Muscle layer of colon (tissue), 2 donors: ENCODE measurements around the gene MAPK4.

Source experiments
- H3K27ac ChIP-seq: one replicate; pipeline ENCODE4 v1.7.0; 2013; ENCODE audit warnings: low read depth, mild to moderate bottlenecking, low read length, moderate library complexity
- H3K27me3 ChIP-seq, 2 donors: one replicate each; pipeline ENCODE4 v1.7.0; 2013; ENCODE audit warnings: low read length in 2 of 2, mild to moderate bottlenecking in 2 of 2; ENCODE audit not compliant: insufficient read depth in 2 of 2, control insufficient read depth in 1 of 2
- H3K36me3 ChIP-seq: one replicate; pipeline ENCODE4 v1.7.0; 2013; ENCODE audit warnings: mild to moderate bottlenecking, low read length; ENCODE audit not compliant: insufficient read depth
- H3K4me1 ChIP-seq: one replicate; pipeline ENCODE4 v1.7.0; 2013; ENCODE audit warnings: mild to moderate bottlenecking, low read length; ENCODE audit not compliant: insufficient read depth
- H3K4me3 ChIP-seq, 2 donors: one replicate each; pipeline ENCODE4 v1.7.0; 2013; ENCODE audit warnings: low read length in 2 of 2, low read depth in 1 of 2, mild to moderate bottlenecking in 1 of 2, moderate library complexity in 1 of 2
- H3K9ac ChIP-seq: one replicate; pipeline ENCODE4 v1.7.0; 2013; ENCODE audit warnings: low read length
- H3K9me3 ChIP-seq: one replicate; pipeline ENCODE4 v1.7.0; 2013; ENCODE audit warnings: mild to moderate bottlenecking, low read length
- donor health status: abdominal sarcoma.
- donor health status: Adenocarcinoma of cecum.

MAPK4 gene

GRCh38 chr18:50729376-50729775 lies 169.5 kb downstream of the MAPK4 start:
- H3K9ac ChIP-seq = no peak overlapping the region

GRCh38 chr18:50729986-50730385 lies 170.1 kb downstream of the MAPK4 start:
- no peaks in the 10 kb centered on the region for H3K27me3 ChIP-seq
- peaks cover 5% of the 10 kb centered on the region for H3K36me3 ChIP-seq
- H3K27ac ChIP-seq = no peak overlapping the region
- H3K4me3 ChIP-seq = no peak overlapping the region
- H3K9me3 ChIP-seq = no peaks in the 10 kb centered on the region
- no peak overlapping the region for H3K9ac ChIP-seq
- H3K4me1 ChIP-seq = no peaks in the 10 kb centered on the region

More at GRCh38 chr18:50729376-50729775, 169.5 kb downstream of the MAPK4 start:
- H3K36me3 ChIP-seq = peaks cover 5% of the 10 kb centered on the region
- no peaks in the 10 kb centered on the region for H3K4me1 ChIP-seq
- H3K9me3 ChIP-seq = no peaks in the 10 kb centered on the region
- no peak overlapping the region for H3K4me3 ChIP-seq
- no peak overlapping the region for H3K27ac ChIP-seq
- H3K27me3 ChIP-seq = no peaks in the 10 kb centered on the region

GRCh38 chr18:50734342-50734741 lies 174.5 kb downstream of the MAPK4 start:
- H3K36me3 ChIP-seq = no peaks in the 10 kb centered on the region
- H3K9ac ChIP-seq = no peak overlapping the region
- H3K4me3 ChIP-seq = no peak overlapping the region
- no peaks in the 10 kb centered on the region for H3K4me1 ChIP-seq
- no peaks in the 10 kb centered on the region for H3K27me3 ChIP-seq
- no peaks in the 10 kb centered on the region for H3K9me3 ChIP-seq
- no peak overlapping the region for H3K27ac ChIP-seq

- Histone ChIP-seq H3K27me3 (no peaks in the 10 kb centered on the region), H3K4me3 (no peak overlapping the region), H3K9me3 (no peaks in the 10 kb centered on the region), H3K36me3 (no peaks in the 10 kb centered on the region), H3K4me1 (no peaks in the 10 kb centered on the region), H3K9ac (no peak overlapping the region), H3K27ac (no peak overlapping the region)
These were observed 175.0 kb downstream of the MAPK4 start for GRCh38 chr18:50734886-50735285.

- H3K27me3 ChIP-seq = no peaks in the 10 kb centered on the region
- H3K4me3 ChIP-seq = no peak overlapping the region
- no peaks in the 10 kb centered on the region for H3K36me3 ChIP-seq
- H3K27ac ChIP-seq = no peak overlapping the region
- no peak overlapping the region for H3K9ac ChIP-seq
- H3K4me1 ChIP-seq = no peaks in the 10 kb centered on the region
- no peaks in the 10 kb centered on the region for H3K9me3 ChIP-seq
These were observed 177.2 kb downstream of the MAPK4 start for GRCh38 chr18:50737127-50737526.

GRCh38 chr18:50738098-50738757 lies 178.3 kb downstream of the MAPK4 start:
- Histone ChIP-seq H3K27me3 (no peaks in the 10 kb centered on the region), H3K36me3 (no peaks in the 10 kb centered on the region), H3K4me3 (no peak overlapping the region), H3K27ac (no peak overlapping the region), H3K9ac (no peak overlapping the region), H3K9me3 (no peaks in the 10 kb centered on the region), H3K4me1 (no peaks in the 10 kb centered on the region)

GRCh38 chr18:50742952-50743351 lies 183.1 kb downstream of the MAPK4 start:
- Histone ChIP-seq H3K9me3 (no peaks in the 10 kb centered on the region), H3K27me3 (no peaks in the 10 kb centered on the region), H3K27ac (no peak overlapping the region), H3K4me1 (no peaks in the 10 kb centered on the region), H3K36me3 (no peaks in the 10 kb centered on the region), H3K9ac (no peak overlapping the region), H3K4me3 (peak overlapping the region in 1 of 2 donors; percentile 20)

GRCh38 chr18:50744253-50744652 lies 184.4 kb downstream of the MAPK4 start:
- H3K27me3 ChIP-seq = no peaks in the 10 kb centered on the region
- H3K9me3 ChIP-seq = no peaks in the 10 kb centered on the region
- no peaks in the 10 kb centered on the region for H3K36me3 ChIP-seq
- H3K27ac ChIP-seq = no peak overlapping the region
- H3K9ac ChIP-seq = no peak overlapping the region
- H3K4me3 ChIP-seq = no peak overlapping the region
- no peaks in the 10 kb centered on the region for H3K4me1 ChIP-seq

GRCh38 chr18:50745945-50746344 lies 186.1 kb downstream of the MAPK4 start:
- Histone ChIP-seq H3K27me3 (no peaks in the 10 kb centered on the region), H3K4me3 (no peak overlapping the region), H3K4me1 (no peaks in the 10 kb centered on the region), H3K9ac (no peak overlapping the region), H3K36me3 (no peaks in the 10 kb centered on the region), H3K9me3 (no peaks in the 10 kb centered on the region), H3K27ac (no peak overlapping the region)

- Histone ChIP-seq H3K27ac (no peak overlapping the region), H3K4me3 (no peak overlapping the region), H3K4me1 (no peaks in the 10 kb centered on the region), H3K9me3 (no peaks in the 10 kb centered on the region), H3K36me3 (no peaks in the 10 kb centered on the region), H3K9ac (no peak overlapping the region), H3K27me3 (no peaks in the 10 kb centered on the region)
These were observed 188.0 kb downstream of the MAPK4 start for GRCh38 chr18:50747849-50748242.

- no peaks in the 10 kb centered on the region for H3K9me3 ChIP-seq
- H3K27me3 ChIP-seq = no peaks in the 10 kb centered on the region
- H3K4me1 ChIP-seq = no peaks in the 10 kb centered on the region
- no peak overlapping the region for H3K9ac ChIP-seq
- no peak overlapping the region for H3K4me3 ChIP-seq
- no peak overlapping the region for H3K27ac ChIP-seq
- no peaks in the 10 kb centered on the region for H3K36me3 ChIP-seq
These were observed 188.6 kb downstream of the MAPK4 start for GRCh38 chr18:50748243-50749229.
